H1 (cell line): ENCODE data around the gene OLFML2A.

Experiments
- BACH1 ChIP-seq: IDR thresholded peaks from 2 replicates; pipeline ENCODE4 v1.6.1; 2012; ENCODE audit warnings: low read length, improper control_type of control experiment
- BRCA1 ChIP-seq: IDR thresholded peaks from 2 replicates; pipeline ENCODE4 v1.6.1; 2012; ENCODE audit warnings: low read depth, low read length, improper control_type of control experiment
- CHD1 ChIP-seq: IDR thresholded peaks from 2 replicates; pipeline ENCODE4 v1.6.1; 2012; ENCODE audit warnings: low read depth, low read length, improper control_type of control experiment
- EZH2 ChIP-seq: fragments of 200-600 bp; sonication (generic); IDR thresholded peaks from 2 replicates; pipeline ENCODE4 v1.7.1; 2012; ENCODE audit warnings: low read depth, mild to moderate bottlenecking, moderate library complexity, low read length, inconsistent platforms; ENCODE audit not compliant: severe bottlenecking
- HDAC6 ChIP-seq: IDR thresholded peaks from one replicate; pipeline ENCODE4 v1.7.1; 2012; ENCODE audit warnings: low read depth, mild to moderate bottlenecking, inconsistent platforms, low read length, moderate library complexity
- JUN ChIP-seq: IDR thresholded peaks from 2 replicates; pipeline ENCODE4 v1.6.1; 2011; ENCODE audit warnings: low read depth, mild to moderate bottlenecking, improper control_type of control experiment, low read length
- NRF1 ChIP-seq: IDR thresholded peaks from 2 replicates; pipeline ENCODE4 v1.6.1; 2011; ENCODE audit warnings: mild to moderate bottlenecking, low read depth, low read length, improper control_type of control experiment
- RAD21 ChIP-seq, 2 experiments: IDR thresholded peaks in 1 of 2; conservative IDR thresholded peaks in 1 of 2; 2 replicates each; pipeline ENCODE4 v1.6.1; 2011; ENCODE audit warnings: low read depth in 2 of 2, low read length in 2 of 2, improper control_type of control experiment in 1 of 2, inconsistent platforms in 1 of 2, mild to moderate bottlenecking in 1 of 2, moderate library complexity in 1 of 2
- SP1 ChIP-seq: IDR thresholded peaks from 2 replicates; pipeline ENCODE4 v1.6.1; 2011; ENCODE audit warnings: low read depth, low read length
- SUZ12 ChIP-seq: fragments of 200-600 bp; sonication (generic); IDR thresholded peaks from 2 replicates; pipeline ENCODE4 v1.6.1; 2012; ENCODE audit warnings: mild to moderate bottlenecking, inconsistent platforms, low read length, moderate library complexity, mixed read lengths
- YY1 ChIP-seq: IDR thresholded peaks from 2 replicates; pipeline ENCODE4 v1.6.1; 2011; ENCODE audit warnings: low read depth, mild to moderate bottlenecking, low read length
- ZNF274 ChIP-seq: IDR thresholded peaks from 2 replicates; pipeline ENCODE4 v1.7.0; 2012; ENCODE audit warnings: low read length, borderline replicate concordance; ENCODE audit errors: extremely low read depth
- TF ChIP-seq, protein P1 (sequence below), 3 experiments: IDR thresholded peaks; 1 replicate in 2 of 3; 2 replicates in 1 of 3; pipeline versions ENCODE4 v1.5.1 to v1.6.1; 2011; ENCODE audit warnings: low read length in 3 of 3, mild to moderate bottlenecking in 3 of 3, inconsistent platforms in 2 of 3, low read depth in 1 of 3, moderate library complexity in 1 of 3; ENCODE audit not compliant: insufficient read depth in 1 of 3; ENCODE audit errors: control extremely low read depth in 1 of 3
- TF ChIP-seq, protein P2 (sequence below): IDR thresholded peaks from 2 replicates; pipeline ENCODE4 v1.6.1; 2012; ENCODE audit warnings: low read length, inconsistent platforms

DNA sequence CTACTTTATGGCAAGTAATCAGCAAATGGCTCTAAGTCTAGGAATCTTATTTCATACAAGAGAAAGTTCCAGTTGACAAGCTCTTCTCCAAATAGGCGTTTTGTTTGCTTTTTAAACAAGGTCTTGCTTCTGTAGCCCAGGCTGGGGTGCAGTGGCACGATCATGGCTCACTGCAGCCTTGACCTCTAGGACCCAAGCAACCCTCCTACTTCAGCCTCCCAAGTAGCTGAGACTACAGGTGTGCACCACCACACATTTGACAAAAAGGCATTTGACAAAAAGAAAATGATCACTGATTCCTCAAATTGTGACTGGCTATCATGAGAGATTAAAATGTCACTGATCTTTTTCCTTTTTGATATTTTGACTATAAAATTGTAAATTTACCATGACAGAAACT lies 37.6 kb upstream of the OLFML2A start:
- TF ChIP-seq, protein P1, sequence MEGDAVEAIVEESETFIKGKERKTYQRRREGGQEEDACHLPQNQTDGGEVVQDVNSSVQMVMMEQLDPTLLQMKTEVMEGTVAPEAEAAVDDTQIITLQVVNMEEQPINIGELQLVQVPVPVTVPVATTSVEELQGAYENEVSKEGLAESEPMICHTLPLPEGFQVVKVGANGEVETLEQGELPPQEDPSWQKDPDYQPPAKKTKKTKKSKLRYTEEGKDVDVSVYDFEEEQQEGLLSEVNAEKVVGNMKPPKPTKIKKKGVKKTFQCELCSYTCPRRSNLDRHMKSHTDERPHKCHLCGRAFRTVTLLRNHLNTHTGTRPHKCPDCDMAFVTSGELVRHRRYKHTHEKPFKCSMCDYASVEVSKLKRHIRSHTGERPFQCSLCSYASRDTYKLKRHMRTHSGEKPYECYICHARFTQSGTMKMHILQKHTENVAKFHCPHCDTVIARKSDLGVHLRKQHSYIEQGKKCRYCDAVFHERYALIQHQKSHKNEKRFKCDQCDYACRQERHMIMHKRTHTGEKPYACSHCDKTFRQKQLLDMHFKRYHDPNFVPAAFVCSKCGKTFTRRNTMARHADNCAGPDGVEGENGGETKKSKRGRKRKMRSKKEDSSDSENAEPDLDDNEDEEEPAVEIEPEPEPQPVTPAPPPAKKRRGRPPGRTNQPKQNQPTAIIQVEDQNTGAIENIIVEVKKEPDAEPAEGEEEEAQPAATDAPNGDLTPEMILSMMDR (IDR thresholded peaks at IDR 0.05; ENCODE audit: control extremely low read depth in 1 of 3, insufficient read depth in 1 of 3, low read depth in 1 of 3, low read length in 3 of 3) = no peak
- TF ChIP-seq ZNF274 = no peak
- TF ChIP-seq EZH2 = no peak
- TF ChIP-seq BRCA1 = no peak
- TF ChIP-seq JUN = no peak
- TF ChIP-seq YY1 = no peak
- no peak for TF ChIP-seq SP1
- TF ChIP-seq, protein P2, sequence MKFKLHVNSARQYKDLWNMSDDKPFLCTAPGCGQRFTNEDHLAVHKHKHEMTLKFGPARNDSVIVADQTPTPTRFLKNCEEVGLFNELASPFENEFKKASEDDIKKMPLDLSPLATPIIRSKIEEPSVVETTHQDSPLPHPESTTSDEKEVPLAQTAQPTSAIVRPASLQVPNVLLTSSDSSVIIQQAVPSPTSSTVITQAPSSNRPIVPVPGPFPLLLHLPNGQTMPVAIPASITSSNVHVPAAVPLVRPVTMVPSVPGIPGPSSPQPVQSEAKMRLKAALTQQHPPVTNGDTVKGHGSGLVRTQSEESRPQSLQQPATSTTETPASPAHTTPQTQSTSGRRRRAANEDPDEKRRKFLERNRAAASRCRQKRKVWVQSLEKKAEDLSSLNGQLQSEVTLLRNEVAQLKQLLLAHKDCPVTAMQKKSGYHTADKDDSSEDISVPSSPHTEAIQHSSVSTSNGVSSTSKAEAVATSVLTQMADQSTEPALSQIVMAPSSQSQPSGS = no peak
- TF ChIP-seq BACH1 = no peak
- TF ChIP-seq SUZ12 = no peak
- no peak for TF ChIP-seq NRF1
- TF ChIP-seq HDAC6 = no peak
- no peak for TF ChIP-seq CHD1
- TF ChIP-seq RAD21 (IDR thresholded peaks at IDR 0.05 in 1 of 2, conservative IDR thresholded peaks at IDR 0.05 in 1 of 2; ENCODE audit: low read depth in 2 of 2, low read length in 2 of 2) = no peak
